HCT116 (cell line): ENCODE data around the gene NSG2. TPM values are rescaled to one million over a fixed set of nuclear protein-coding genes. Genes with fewer than 3 reads are reported as not detected.

ENCODE experiments used
- ATAC-seq: fragments of 200-7000 bp; cut with Tn5 transposase; 2 replicates; pipeline ENCODE4 v1.9.1; 2020; ENCODE audit warnings: mild to moderate bottlenecking, moderate library complexity
- BruUV-seq: library from RNA; stranded (reverse); fragments of 400-500 nt; replicated peaks from 2 replicates; lab custom pipeline; 2021; lab: Mats Ljungman, UMichigan
- CTCF ChIA-PET: fragments of 300-600 bp; sonication (Branson Sonifier 250); formaldehyde crosslinking; loops from one replicate; lab custom pipeline; 2021; ENCODE audit warnings: antibody characterized with exemption; lab: Charles Lee
- POLR2A ChIA-PET: fragments of 300-600, 350-600 bp; sonication (Branson Sonifier 250); formaldehyde crosslinking; loops from one replicate; lab custom pipeline; 2021; ENCODE audit warnings: antibody characterized with exemption; lab: Charles Lee
- RAD21 ChIA-PET, 2 experiments: fragments of 300-600 bp; sonication (Branson Sonifier 250); formaldehyde crosslinking; loops; one replicate each; lab custom pipeline; 2023; ENCODE audit warnings: low total read pairs in 2 of 2; ENCODE audit not compliant: uncharacterized antibody in 2 of 2, unreplicated experiment in 2 of 2, low non-redundant PET in 1 of 2; lab: Charles Lee
- DNase-seq: peaks from one replicate; pipeline ENCODE4 v3.0.0-alpha.2; 2010; ENCODE audit warnings: low read depth, low spot score
- H2AFZ ChIP-seq: fragments of 200-600 bp; shearing (Covaris generic), sonication (generic); 2 replicates; pipeline ENCODE4 v1.6.1; 2017; ENCODE audit warnings: low read depth, mixed run types, mixed read lengths, antibody characterized with exemption, low read length; ENCODE audit not compliant: poor library complexity, severe bottlenecking
- H3K27ac ChIP-seq: 2 replicates; pipeline ENCODE4 v1.5.1; 2012; ENCODE audit warnings: low read depth, low read length
- H3K27me3 ChIP-seq: fragments of 200-600 bp; sonication (generic); 2 replicates; pipeline ENCODE4 v1.6.1; 2016; ENCODE audit warnings: mixed run types, low read length, mixed read lengths; ENCODE audit not compliant: insufficient read depth
- H3K36me3 ChIP-seq, 2 experiments: fragments of 200-500 bp in 1 of 2; fragments of 200-600 bp in 1 of 2; sonication (Bioruptor generic) in 1 of 2; sonication (generic) in 1 of 2; 2 replicates each; pipeline versions ENCODE4 v1.5.1 to v1.6.1; 2014 to 2016; ENCODE audit warnings: low read length in 2 of 2, inconsistent platforms in 1 of 2, mixed read lengths in 1 of 2, mixed run types in 1 of 2; ENCODE audit not compliant: insufficient read depth in 2 of 2, control insufficient read depth in 1 of 2
- H3K4me1 ChIP-seq, 2 experiments: fragments of 200-600 bp in 1 of 2; sonication (generic) in 1 of 2; 2 replicates each; pipeline versions ENCODE4 v1.5.1 to v1.6.1; 2012 to 2017; ENCODE audit warnings: low read length in 2 of 2, inconsistent platforms in 1 of 2, mild to moderate bottlenecking in 1 of 2, mixed read lengths in 1 of 2, mixed run types in 1 of 2, moderate library complexity in 1 of 2; ENCODE audit not compliant: insufficient read depth in 2 of 2, control insufficient read depth in 1 of 2
- H3K4me2 ChIP-seq: fragments of 200-600 bp; sonication (generic); 2 replicates; pipeline ENCODE4 v1.6.1; 2017; ENCODE audit warnings: mixed run types, low read length, mixed read lengths
- H3K4me3 ChIP-seq, 2 experiments: fragments of 200-600 bp in 1 of 2; sonication (generic) in 1 of 2; replicated peaks in 1 of 2; 2 replicates each; pipeline ENCODE4 v1.5.1; 2011 to 2016; ENCODE audit warnings: low read length in 2 of 2, control low read depth in 1 of 2, low read depth in 1 of 2, mild to moderate bottlenecking in 1 of 2, mixed read lengths in 1 of 2, mixed run types in 1 of 2
- H3K79me2 ChIP-seq: fragments of 200-600 bp; sonication (generic); 2 replicates; pipeline ENCODE4 v1.6.1; 2017; ENCODE audit warnings: mild to moderate bottlenecking, mixed run types, low read length, moderate library complexity, mixed read lengths; ENCODE audit not compliant: insufficient read depth
- H3K9ac ChIP-seq: fragments of 200-600 bp; sonication (generic); 2 replicates; pipeline ENCODE4 v1.6.1; 2016; ENCODE audit warnings: low read length, mixed read lengths
- H3K9me2 ChIP-seq: fragments of 200-600 bp; sonication (generic), shearing (Covaris generic); 2 replicates; pipeline ENCODE4 v1.6.1; 2017; ENCODE audit warnings: mixed run types, mild to moderate bottlenecking, moderate library complexity; ENCODE audit not compliant: insufficient read depth
- H3K9me3 ChIP-seq, 2 experiments: fragments of 200-500 bp in 1 of 2; fragments of 200-600 bp in 1 of 2; sonication (Bioruptor generic) in 1 of 2; sonication (generic) in 1 of 2; 2 replicates each; pipeline ENCODE4 v1.6.1; 2014 to 2017; ENCODE audit warnings: low read length in 2 of 2, mixed read lengths in 2 of 2, inconsistent platforms in 1 of 2, low read depth in 1 of 2, mild to moderate bottlenecking in 1 of 2, mixed run types in 1 of 2, moderate library complexity in 1 of 2; ENCODE audit not compliant: control insufficient read depth in 1 of 2, insufficient read depth in 1 of 2
- H4K20me1 ChIP-seq: fragments of 200-600 bp; sonication (generic), shearing (Covaris generic); 2 replicates; pipeline ENCODE4 v1.6.1; 2017; ENCODE audit warnings: mixed run types, mild to moderate bottlenecking, moderate library complexity; ENCODE audit not compliant: insufficient read depth
- CEBPB ChIP-seq: IDR thresholded peaks from 2 replicates; pipeline ENCODE4 v1.6.1; 2012; ENCODE audit warnings: low read depth
- CTCF ChIP-seq, 3 experiments: fragments of 200-600 bp in 1 of 3; sonication (generic) in 1 of 3; IDR thresholded peaks in 2 of 3; conservative IDR thresholded peaks in 1 of 3; 2 replicates each; pipeline ENCODE4 v1.5.1; 2012 to 2017; ENCODE audit warnings: low read depth in 2 of 3, low read length in 2 of 3, antibody characterized with exemption in 1 of 3, borderline replicate concordance in 1 of 3, control low read depth in 1 of 3, mild to moderate bottlenecking in 1 of 3, mixed read lengths in 1 of 3, mixed run types in 1 of 3, moderate library complexity in 1 of 3; ENCODE audit not compliant: insufficient read depth in 1 of 3
- ELF1 ChIP-seq: IDR thresholded peaks from 2 replicates; pipeline ENCODE4 v1.6.1; 2012; ENCODE audit warnings: low read depth, borderline replicate concordance
- EZH2 ChIP-seq: fragments of 200-600 bp; sonication (generic); IDR thresholded peaks from 2 replicates; pipeline ENCODE4 v1.6.1; 2017; ENCODE audit warnings: antibody characterized with exemption, mixed run types
- JUND ChIP-seq: IDR thresholded peaks from 2 replicates; pipeline ENCODE4 v1.6.1; 2012
- SP1 ChIP-seq: IDR thresholded peaks from 2 replicates; pipeline ENCODE4 v1.6.1; 2012; ENCODE audit warnings: low read depth
- SRF ChIP-seq: IDR thresholded peaks from 2 replicates; pipeline ENCODE4 v1.6.1; 2012; ENCODE audit warnings: low read depth
- TCF7L2 ChIP-seq: IDR thresholded peaks from 2 replicates; pipeline ENCODE4 v1.7.0; 2011; ENCODE audit warnings: borderline replicate concordance, inconsistent platforms; ENCODE audit not compliant: insufficient read depth, insufficient read length; ENCODE audit errors: extremely low read depth
- YY1 ChIP-seq: IDR thresholded peaks from 2 replicates; pipeline ENCODE4 v1.6.1; 2011; ENCODE audit warnings: low read length, low read depth, moderate library complexity, mild to moderate bottlenecking; ENCODE audit not compliant: insufficient replicate concordance; ENCODE audit errors: extremely low read depth
- ZFX ChIP-seq: fragments of 450-650 bp; IDR thresholded peaks from 2 replicates; pipeline ENCODE4 v1.6.1; 2017
- ZNF274 ChIP-seq: fragments of 200-500 bp; sonication (Bioruptor generic); IDR thresholded peaks from 2 replicates; pipeline ENCODE4 v1.6.1; 2014; ENCODE audit warnings: mild to moderate bottlenecking, low read depth, low read length, inconsistent platforms
- intact Hi-C: fragments of 100-400 bp; cut with micrococcal nuclease; formaldehyde crosslinking; loops from 2 replicates; pipeline ENCODE4 v1.10.0; 2022
- total RNA-seq: library from RNA; stranded (reverse); gene quantifications from one replicate; pipeline ENCODE4 v1.2.1, GENCODE V29; 2021; ENCODE audit not compliant: unreplicated experiment

Gene NSG2
- total RNA-seq, 1 experiment from 2014 or later: not detected

- Histone ChIP-seq H3K4me2 (no peak overlapping the region), H3K4me1 (peaks cover 4 to 8% of the 10 kb centered on the region in 2 experiments; a peak in 1 of 4 replicates), H3K9me2 (no peaks in the 10 kb centered on the region), H3K27ac (no peak overlapping the region), H3K4me3 (no peak overlapping the region), H3K79me2 (no peaks in the 10 kb centered on the region), H4K20me1 (no peaks in the 10 kb centered on the region), H3K36me3 (no peaks in the 10 kb centered on the region), H3K9ac (no peak overlapping the region), H2AFZ (no peak overlapping the region), H3K27me3 (0 out of 2 replicates have a peak, but pooled peaks cover 2% of the 10 kb centered on the region), H3K9me3 (no peaks in the 10 kb centered on the region)
- POLR2A ChIA-PET: no interaction called here
- intact Hi-C loops: no loop called here
- TF ChIP-seq CTCF (IDR thresholded peaks at IDR 0.05 in 2 of 3, conservative IDR thresholded peaks at IDR 0.05 in 1 of 3; ENCODE audit: borderline replicate concordance in 1 of 3, insufficient read depth in 1 of 3, low read depth in 2 of 3, low read length in 2 of 3) (no peak), ZFX (no peak), ELF1 (no peak), SRF (no peak), YY1 (no peak), JUND (no peak), TCF7L2 (no peak), SP1 (no peak), EZH2 (no peak), CEBPB (no peak), ZNF274 (no peak)
- RAD21 ChIA-PET: no interaction called here
- CTCF ChIA-PET: no interaction called here
- no TSS peak for BruUV-seq
- no peak for ATAC-seq
- DNase-seq: no peak
Observed at GRCh38 chr5:174151599-174152181, 106.2 kb downstream of the NSG2 start.
